Glutamatergic neuron (in vitro differentiated cells): ENCODE data around the gene CNTROB. TPM values are rescaled to one million over a fixed set of nuclear protein-coding genes. Genes with fewer than 3 reads are reported as not detected.
"Not testable (repeated sequence)": the region's sequence is repeated elsewhere in the genome, so short reads cannot be mapped to it uniquely, and the experiment has no call there.

Experiments
- DNase-seq: peaks from one replicate; pipeline ENCODE4 v3.0.0; 2022
- H3K27ac Mint-ChIP-seq: one replicate; pipeline ENCODE4 v1.8.0; 2020; ENCODE audit warnings: mild to moderate bottlenecking, mixed read lengths, inconsistent platforms; ENCODE audit not compliant: unreplicated experiment
- H3K27me3 Mint-ChIP-seq: one replicate; pipeline ENCODE4 v1.8.0; 2020; ENCODE audit warnings: mild to moderate bottlenecking, moderate library complexity, mixed read lengths, inconsistent platforms; ENCODE audit not compliant: unreplicated experiment
- H3K36me3 Mint-ChIP-seq: one replicate; pipeline ENCODE4 v1.8.0; 2020; ENCODE audit warnings: mild to moderate bottlenecking, mixed read lengths, inconsistent platforms; ENCODE audit not compliant: unreplicated experiment
- H3K4me1 Mint-ChIP-seq: one replicate; pipeline ENCODE4 v1.8.0; 2020; ENCODE audit warnings: mild to moderate bottlenecking, low read depth, mixed read lengths, inconsistent platforms; ENCODE audit not compliant: unreplicated experiment
- H3K4me3 Mint-ChIP-seq: one replicate; pipeline ENCODE4 v1.8.0; 2020; ENCODE audit warnings: mild to moderate bottlenecking, mixed read lengths, inconsistent platforms; ENCODE audit not compliant: unreplicated experiment
- H3K9me3 Mint-ChIP-seq: one replicate; pipeline ENCODE4 v1.8.0; 2020; ENCODE audit warnings: mild to moderate bottlenecking, moderate library complexity, mixed read lengths, inconsistent platforms; ENCODE audit not compliant: unreplicated experiment
- CTCF ChIP-seq: fragments of 200-600 bp; sonication (generic); IDR thresholded peaks from one replicate; pipeline ENCODE4 v1.5.0; 2021; ENCODE audit not compliant: partially characterized antibody, unreplicated experiment
- total RNA-seq: library from RNA; stranded (reverse); fragmentation: NEBNext Ultra II Directional; extraction: Animal tissue kit (Norgen Biotek cat#: 25700); gene quantifications from one replicate; pipeline ENCODE4 v1.2.1, GENCODE V29; 2021; ENCODE audit not compliant: unreplicated experiment

Gene CNTROB
- total RNA-seq, 1 donor from 2014 or later = 55.7 TPM

GRCh38 chr17:7950578-7950977 lies 18.6 kb downstream of the CNTROB start:
- no peak for TF ChIP-seq CTCF
- H3K36me3 Mint-ChIP-seq = no peaks in the 10 kb centered on the region
- no peak for DNase-seq
- peaks cover 1% of the 10 kb centered on the region for H3K9me3 Mint-ChIP-seq
- H3K4me1 Mint-ChIP-seq = no peaks in the 10 kb centered on the region
- H3K27ac Mint-ChIP-seq = no peak overlapping the region
- H3K4me3 Mint-ChIP-seq = no peak overlapping the region
- no peaks in the 10 kb centered on the region for H3K27me3 Mint-ChIP-seq

- peaks cover 1% of the 10 kb centered on the region for H3K9me3 Mint-ChIP-seq
- TF ChIP-seq CTCF = no peak
- no peaks in the 10 kb centered on the region for H3K4me1 Mint-ChIP-seq
- H3K27ac Mint-ChIP-seq = no peak overlapping the region
- no peak for DNase-seq
- no peaks in the 10 kb centered on the region for H3K27me3 Mint-ChIP-seq
- no peak overlapping the region for H3K4me3 Mint-ChIP-seq
- H3K36me3 Mint-ChIP-seq = no peaks in the 10 kb centered on the region
Observed at GRCh38 chr17:7951143-7951792, 19.3 kb downstream of the CNTROB start.

- H3K4me1 Mint-ChIP-seq, H3K4me3 Mint-ChIP-seq, H3K9me3 Mint-ChIP-seq, H3K36me3 Mint-ChIP-seq, H3K27ac Mint-ChIP-seq, DNase-seq, H3K27me3 Mint-ChIP-seq: not testable (repeated sequence)
Observed at GRCh38 chr17:7953266-7953665, 21.3 kb downstream of the CNTROB start.

- no peaks in the 10 kb centered on the region for H3K27me3 Mint-ChIP-seq
- no peak for TF ChIP-seq CTCF
- no peak overlapping the region for H3K27ac Mint-ChIP-seq
- no peaks in the 10 kb centered on the region for H3K4me1 Mint-ChIP-seq
- H3K4me3 Mint-ChIP-seq = no peak overlapping the region
- no peaks in the 10 kb centered on the region for H3K9me3 Mint-ChIP-seq
- no peak for DNase-seq
- no peaks in the 10 kb centered on the region for H3K36me3 Mint-ChIP-seq
Observed at GRCh38 chr17:7955414-7956227, 23.6 kb downstream of the CNTROB start.

GRCh38 chr17:7956228-7956965 lies 24.4 kb downstream of the CNTROB start:
- Mint-ChIP-seq H3K9me3 (no peaks in the 10 kb centered on the region), H3K4me3 (no peak overlapping the region), H3K36me3 (no peaks in the 10 kb centered on the region), H3K27ac (no peak overlapping the region), H3K4me1 (no peaks in the 10 kb centered on the region), H3K27me3 (no peaks in the 10 kb centered on the region)
- TF ChIP-seq CTCF = no peak
- DNase-seq = no peak
